HG03469 (cell line): ENCODE results near the gene SLC35F3.

Experiments
- ATAC-seq: cut with Tn5 transposase; IDR thresholded peaks from one replicate; pipeline ENCODE4 v1.9.1; 2021; ENCODE audit warnings: mild to moderate bottlenecking, moderate library complexity, moderate number of reproducible peaks; ENCODE audit not compliant: unreplicated experiment

SLC35F3 gene

GRCh38 chr1:234022302-234022701 is 117.8 kb downstream of the SLC35F3 start:
- ATAC-seq: no peak

DNA sequence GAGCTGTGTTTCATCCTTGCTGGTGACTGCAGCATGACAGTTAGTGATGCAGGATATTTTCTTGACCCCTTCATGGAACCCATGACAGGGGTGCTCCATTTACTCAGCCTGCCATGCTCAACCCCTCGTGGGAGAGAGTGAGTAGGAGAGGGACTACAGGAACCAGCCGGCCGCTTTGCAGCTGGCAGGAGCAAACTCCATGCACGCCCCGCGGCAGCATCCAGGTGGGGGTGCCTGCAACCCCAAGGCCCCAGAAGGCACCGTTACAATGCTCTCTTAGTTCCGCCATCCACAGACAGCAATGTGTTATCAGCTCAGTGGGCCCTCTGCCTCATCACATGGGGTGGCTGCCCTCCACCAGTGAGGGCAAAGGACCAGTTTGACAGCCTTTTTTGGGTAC is 135.1 kb downstream of the SLC35F3 start:
- no peak for ATAC-seq

DNA sequence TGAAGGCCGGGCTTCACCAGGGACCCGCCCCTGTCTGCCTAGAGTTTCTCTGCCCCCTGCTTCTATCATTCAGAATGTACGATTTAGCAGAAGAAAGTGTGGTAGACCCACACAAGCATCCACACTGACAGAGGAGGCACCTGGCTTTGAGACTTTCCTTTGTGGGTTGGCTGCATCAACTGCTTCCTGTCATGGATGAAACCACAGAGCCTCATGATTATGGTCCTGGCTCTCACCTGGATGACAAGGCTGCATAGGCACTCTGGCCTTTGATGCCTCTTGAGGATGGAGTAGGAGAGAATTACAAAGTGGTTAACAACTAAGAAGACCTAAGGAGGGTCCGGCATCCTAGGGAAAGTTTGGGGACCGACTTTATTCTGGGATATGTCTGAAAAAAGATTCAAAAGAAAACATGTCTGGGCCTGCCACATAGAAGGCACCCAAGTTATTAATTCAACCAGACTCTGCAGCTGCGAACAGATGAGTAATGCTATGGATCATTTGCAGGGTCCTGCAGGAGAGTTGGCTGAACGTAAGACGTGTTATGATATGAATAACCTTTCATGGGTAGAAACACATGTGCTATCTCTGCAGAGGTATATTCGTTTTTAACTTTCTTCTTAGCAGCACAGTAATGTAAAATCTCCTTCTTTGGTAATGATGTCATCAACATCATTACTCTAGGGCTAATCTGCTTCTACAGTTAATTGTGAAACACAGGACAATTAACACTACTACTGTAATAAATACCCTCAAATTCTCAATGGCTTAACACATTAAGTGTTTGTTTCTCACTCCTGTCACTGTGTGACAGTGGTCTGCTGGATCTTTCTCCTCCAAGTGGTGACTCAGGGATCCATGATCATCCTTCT is 136.2 kb downstream of the SLC35F3 start:
- ATAC-seq: no peak

- no peak for ATAC-seq
Measured at GRCh38 chr1:234044079-234044478, 139.6 kb downstream of the SLC35F3 start.

DNA sequence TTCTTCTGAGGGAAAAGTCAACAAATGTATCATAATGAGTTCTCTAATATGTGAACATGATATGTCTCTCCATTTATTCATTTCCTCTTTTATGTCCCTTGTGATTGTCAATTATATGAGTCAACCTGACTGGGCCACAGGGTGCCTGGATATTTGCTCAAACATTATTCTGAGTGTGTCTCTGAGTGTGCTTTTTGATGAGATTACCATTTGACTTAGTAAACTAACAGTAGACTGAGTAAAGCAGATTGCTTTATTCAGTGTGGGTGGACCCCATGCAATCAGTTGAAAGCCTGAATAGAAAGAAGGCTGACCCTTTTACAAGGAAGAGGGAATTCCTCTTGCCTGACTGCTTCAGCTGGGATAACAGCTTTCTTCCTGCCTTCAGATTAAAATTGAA is 142.6 kb downstream of the SLC35F3 start:
- no peak for ATAC-seq

DNA sequence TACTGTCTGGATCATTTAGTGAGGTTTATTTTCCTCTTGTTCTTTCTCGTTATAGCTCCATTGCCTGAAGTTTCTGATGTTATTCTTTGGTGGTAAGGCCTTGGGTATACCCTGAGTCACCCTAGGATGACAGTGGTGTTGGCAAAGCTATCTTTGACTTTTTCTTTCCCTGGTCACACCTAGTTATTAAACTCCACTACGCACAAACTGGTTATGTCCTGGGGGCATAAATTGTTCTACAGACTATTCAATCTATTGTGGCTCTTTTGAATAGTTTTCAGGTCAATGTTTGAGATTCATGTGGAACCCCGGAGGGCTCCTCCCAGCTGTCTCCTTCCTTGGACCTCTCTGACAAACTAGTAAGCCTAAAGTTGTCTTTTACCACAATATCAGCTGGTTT is 157.7 kb downstream of the SLC35F3 start:
- no peak for ATAC-seq

DNA sequence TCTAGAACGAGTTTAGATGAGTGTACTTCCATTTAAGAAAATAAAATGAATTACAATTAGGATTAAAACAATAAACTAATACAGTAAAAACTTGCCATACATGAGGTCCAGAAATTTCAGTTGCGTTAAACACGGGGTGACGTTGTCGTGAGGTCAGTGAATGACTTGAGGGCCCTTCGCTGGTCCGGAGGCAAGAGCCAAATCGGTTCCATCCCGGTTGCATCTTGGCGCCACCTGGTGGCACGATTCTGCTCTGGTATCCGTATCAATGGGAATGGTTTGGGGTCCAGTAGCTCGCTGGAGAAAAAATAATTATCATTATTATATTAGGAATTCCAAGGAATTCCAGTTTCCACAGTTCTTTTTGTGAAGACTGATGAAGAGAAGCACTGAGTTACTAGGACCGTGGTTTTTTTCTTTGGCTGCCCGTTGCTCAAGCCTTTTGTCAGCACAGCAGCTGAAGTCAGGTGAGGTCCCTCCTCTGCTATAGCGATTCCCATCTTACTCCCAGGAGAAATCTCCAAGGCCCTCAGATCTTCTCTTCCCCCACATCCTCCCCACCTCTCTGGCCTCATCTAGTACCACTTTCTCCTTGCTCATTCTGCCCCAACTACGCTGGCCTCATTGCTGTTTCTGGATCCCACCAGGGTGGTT is 161.4 kb downstream of the SLC35F3 start:
- no peak for ATAC-seq

DNA sequence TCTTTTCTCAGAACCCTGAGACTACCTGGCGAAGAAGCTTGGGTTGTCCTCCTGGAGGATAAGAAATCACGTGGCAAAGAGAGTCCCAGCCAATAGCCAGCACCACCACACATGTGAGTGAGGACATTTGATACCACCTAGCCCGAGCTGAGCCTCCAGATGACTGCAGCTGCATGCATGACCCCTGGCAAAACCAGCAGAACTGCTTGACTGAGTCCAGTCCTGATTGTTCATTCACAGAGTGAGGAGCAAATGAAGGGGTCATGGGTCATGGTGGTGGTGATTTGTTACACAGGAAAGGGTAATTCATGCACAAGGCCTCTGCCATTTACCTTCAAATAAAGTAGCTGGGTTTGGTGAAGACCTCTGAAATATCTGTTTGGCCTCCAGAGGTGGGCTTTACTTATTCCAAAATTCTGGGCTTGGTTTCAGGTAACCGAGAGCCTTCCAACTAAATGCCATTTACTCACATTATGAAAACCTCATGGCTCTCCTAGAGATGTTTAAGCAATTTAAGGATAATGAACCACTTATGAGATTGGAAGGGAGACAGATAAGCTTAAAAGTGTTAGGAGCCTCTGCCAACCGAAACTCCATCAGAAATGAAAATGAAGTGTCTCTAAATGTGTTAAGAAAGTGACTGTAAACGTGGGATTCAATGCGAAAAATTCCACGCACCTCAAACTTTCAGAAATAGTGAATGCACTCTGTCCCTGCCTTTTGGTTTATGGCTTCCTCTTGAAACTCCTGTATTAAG is 163.3 kb downstream of the SLC35F3 start:
- ATAC-seq: no peak

GRCh38 chr1:234069760-234070159 is 165.3 kb downstream of the SLC35F3 start:
- no peak for ATAC-seq

DNA sequence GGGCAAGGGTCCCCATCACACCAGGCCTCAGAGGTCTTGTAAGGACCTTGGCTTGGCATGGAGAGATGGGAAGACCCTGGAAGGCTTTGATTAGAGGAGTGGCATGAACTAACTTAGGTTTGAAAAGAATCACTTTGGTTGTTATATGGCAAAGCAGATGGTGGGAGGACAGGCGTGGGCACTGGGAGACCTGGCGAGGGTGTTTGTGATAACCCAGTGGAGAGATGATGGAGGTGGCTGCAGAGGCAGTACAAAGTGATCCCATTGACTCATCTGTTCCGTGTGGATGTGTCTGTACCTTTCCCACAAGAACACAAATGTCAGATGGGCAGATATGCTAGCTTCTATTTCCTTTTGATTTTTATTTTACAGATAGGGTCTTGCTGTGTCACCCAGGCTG is 168.3 kb downstream of the SLC35F3 start:
- ATAC-seq: no peak

DNA sequence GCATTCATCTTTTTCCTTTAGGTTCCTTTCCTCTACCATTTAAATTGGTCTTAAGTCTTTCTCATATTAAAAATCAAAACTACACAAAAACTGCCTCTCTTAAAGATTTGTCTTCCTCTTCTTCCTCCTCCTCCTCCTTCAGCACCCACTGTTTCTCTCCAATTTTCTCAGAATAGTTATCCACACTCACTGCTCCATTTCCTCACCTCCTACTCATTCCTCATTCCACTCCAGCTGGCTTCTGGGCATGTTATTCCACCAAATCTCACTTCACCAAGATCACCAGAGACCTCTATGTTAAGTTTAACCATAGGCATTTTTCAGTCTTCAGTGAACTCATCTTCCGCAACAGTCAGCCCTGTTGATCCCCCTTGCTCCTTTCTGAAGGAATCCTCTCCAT is 173.7 kb downstream of the SLC35F3 start:
- no peak for ATAC-seq

GRCh38 chr1:234079896-234080295 is 175.4 kb downstream of the SLC35F3 start:
- ATAC-seq: no peak

DNA sequence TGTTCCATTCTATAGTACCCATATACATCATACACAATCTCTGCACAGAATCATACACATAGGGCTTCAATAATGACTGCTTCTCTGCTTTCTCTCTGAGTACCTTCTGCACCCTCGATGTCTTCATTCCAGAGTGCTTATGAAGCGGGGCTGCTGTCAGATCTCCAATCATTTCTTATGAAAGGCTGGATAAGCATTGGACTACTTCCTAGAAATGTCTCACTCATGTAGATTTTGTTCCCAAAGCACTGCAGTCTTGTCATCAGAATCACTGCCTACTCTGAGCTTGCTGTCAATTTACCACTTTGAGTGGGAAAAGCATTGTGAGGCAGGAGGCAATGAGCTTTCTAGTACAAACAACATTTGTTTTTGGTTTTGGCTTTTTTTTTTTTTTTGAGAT is 179.0 kb downstream of the SLC35F3 start:
- ATAC-seq: no peak

DNA sequence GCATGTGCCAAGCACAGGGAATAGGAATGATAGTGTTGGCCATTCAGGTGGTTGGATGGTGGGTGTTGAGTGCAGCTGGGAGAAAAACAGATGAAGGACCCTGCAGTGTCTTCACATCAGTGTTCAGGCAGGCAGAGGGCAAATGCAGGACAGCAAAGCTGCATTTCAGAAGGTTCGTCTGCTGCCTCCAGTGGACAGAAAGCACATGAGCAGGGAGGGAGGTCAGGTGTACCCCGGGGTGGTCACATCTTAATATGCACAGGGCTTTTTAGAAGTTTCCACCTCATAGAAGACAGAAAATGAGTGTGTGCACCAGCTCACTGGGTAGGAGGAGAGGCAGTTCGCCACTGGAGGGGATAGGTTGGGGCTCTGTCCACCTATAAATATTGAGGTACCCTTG is 184.9 kb downstream of the SLC35F3 start:
- ATAC-seq: no peak

DNA sequence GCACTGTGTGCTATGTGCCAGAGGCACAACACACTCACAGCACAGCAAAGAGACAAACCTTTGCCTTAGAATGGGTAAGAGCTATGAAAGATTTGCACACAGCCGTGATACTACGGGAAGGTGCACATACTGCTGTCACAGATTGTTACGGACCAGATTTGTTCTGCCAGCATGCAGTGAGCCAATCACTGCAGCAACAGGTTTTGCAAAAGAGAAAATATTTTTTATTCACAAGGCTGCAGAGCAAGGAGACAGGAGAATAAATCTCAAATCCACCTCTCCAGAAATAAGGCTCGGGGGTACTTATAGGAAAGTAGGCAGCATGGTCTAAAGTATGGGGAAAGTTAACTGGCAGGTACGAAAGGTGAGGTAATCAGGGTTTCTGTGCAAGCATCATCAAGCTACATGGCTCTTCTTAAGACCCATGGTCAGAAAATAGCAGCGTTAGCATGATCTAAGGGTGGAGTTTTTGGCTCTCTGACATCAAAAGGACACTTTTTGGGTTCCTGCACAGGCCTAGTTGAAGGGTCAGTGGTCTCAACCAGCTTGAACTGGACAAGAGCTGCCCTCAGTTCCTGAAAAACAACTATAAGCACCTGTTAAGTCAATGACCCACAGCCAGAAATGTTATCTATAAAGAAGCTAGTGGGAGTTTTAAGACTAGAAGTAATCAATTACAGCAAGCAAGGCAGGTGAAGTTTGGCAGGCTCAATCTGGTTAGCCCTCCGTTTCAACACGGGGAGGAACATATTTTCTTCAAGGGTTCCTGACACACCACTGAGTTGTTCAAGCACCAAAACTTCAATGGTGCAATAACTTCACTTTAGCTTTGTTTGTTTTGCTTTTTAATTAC is 186.0 kb downstream of the SLC35F3 start:
- no peak for ATAC-seq

DNA sequence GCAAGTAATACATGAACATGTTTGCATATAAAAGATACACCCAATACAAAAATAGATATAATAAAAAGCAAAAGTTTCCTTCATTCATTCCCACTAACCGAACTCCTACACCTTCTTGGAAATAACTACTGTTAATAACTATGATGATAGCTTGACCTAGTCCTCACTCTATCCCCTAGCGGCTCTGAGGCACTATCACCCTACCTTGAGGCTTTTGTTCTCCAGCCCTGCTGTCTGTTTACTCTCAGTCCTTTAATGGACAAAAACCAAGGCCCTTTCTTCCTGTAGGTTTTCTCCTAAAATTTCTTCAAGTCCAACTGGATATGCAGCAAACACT is 186.6 kb downstream of the SLC35F3 start:
- no peak for ATAC-seq

- no peak for ATAC-seq
Measured at GRCh38 chr1:234091876-234092275, 187.4 kb downstream of the SLC35F3 start.

GRCh38 chr1:234093107-234093506 is 188.6 kb downstream of the SLC35F3 start:
- no peak for ATAC-seq

GRCh38 chr1:234093741-234094140 is 189.3 kb downstream of the SLC35F3 start:
- ATAC-seq: no peak

DNA sequence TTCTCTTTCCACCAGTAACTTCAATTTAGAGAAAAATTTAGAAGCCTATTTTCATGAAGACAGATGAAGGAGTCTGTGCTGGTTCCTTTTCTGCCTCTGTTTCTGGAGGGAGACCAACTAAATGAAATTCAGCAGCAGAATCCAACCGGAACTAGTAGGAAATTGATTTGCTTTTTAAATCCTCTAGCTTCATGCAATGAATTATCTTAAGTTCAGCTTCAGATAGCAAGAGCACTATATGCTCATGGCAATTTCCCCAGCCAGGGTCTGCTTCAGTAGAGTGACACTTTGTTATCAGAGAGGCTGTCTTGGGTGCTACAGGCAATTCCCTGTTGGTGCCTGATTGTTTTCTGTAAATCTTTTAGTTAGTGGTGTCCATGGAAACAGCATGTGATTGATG is 189.7 kb downstream of the SLC35F3 start:
- ATAC-seq: no peak
